ENCODE data around the gene TSC22D2. TPM values are rescaled to one million over a fixed set of nuclear protein-coding genes. Genes with fewer than 3 reads are reported as not detected.

Gene TSC22D2
- total and polyA plus RNA-seq, 8 donors, result 5.9 to 12.2 (median 7.8) TPM

DNA sequence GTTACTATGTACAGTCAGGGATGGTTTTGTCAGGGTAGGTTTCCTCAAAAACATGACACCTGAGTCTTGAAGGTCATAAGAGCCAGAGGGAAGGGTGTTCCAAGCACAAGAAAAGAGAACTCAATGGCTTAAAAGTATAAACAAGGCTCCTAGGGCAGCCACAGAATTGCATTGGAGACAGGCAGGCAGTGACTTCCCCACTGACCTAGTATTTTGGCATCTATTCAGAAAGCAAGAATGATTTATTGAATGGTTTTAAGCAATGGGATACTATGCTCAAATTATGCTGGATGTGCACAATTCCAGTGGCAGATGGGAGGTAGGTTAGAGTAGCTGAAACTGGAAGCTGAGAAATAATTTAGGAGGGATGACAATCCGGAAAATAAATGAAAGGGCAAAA lies 54.0 kb downstream of the TSC22D2 start:
- H3K9me3 ChIP-seq, result no peaks in the 10 kb centered on the region
- H3K4me1 ChIP-seq, result peaks cover 0 to 8% (median 5%) of the 10 kb centered on the region in 3 donors
- no peaks in the 10 kb centered on the region for H3K27me3 ChIP-seq
- TF ChIP-seq, protein P1, sequence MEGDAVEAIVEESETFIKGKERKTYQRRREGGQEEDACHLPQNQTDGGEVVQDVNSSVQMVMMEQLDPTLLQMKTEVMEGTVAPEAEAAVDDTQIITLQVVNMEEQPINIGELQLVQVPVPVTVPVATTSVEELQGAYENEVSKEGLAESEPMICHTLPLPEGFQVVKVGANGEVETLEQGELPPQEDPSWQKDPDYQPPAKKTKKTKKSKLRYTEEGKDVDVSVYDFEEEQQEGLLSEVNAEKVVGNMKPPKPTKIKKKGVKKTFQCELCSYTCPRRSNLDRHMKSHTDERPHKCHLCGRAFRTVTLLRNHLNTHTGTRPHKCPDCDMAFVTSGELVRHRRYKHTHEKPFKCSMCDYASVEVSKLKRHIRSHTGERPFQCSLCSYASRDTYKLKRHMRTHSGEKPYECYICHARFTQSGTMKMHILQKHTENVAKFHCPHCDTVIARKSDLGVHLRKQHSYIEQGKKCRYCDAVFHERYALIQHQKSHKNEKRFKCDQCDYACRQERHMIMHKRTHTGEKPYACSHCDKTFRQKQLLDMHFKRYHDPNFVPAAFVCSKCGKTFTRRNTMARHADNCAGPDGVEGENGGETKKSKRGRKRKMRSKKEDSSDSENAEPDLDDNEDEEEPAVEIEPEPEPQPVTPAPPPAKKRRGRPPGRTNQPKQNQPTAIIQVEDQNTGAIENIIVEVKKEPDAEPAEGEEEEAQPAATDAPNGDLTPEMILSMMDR (IDR thresholded peaks at IDR 0.05), result no peak
- H3K36me3 ChIP-seq, result peaks cover 0 to 7% (median 6%) of the 10 kb centered on the region in 3 donors
- FAIRE-seq (no peak), ATAC-seq (peak in 2 of 4 donors; percentile 16 to 20), DNase-seq (no peak)
- intact Hi-C loops (cut with DNase I), result no loop called here
- WGBS, 2 donors, result 96 to 100% methylated on average over 1 of the region's 1 CpG
- H3K27ac ChIP-seq, result peak overlapping the region in 1 of 4 donors; percentile 42
- H3K4me3 ChIP-seq, result no peak overlapping the region

DNA sequence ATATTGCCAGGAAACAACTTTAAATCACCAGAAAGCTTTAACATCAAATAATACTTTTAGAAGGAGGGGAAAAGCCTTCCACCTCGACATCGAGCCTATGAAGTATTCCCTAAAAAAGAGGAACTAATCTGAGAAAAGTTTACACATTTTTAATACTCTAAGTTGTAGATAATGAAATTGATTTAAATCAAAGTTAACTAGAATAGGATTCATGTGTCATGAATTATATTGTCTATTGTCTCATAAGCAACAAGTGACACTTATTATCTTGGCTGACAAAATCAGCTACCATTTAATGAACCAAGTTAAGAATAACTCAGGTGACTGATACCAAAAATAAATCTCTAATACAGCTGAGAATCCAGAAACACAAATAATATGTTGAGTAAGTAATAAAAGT lies 56.6 kb downstream of the TSC22D2 start:
- WGBS, 2 donors, result 94 to 96% methylated on average over 2 of the region's 2 CpGs
- H3K27me3 ChIP-seq, result no peaks in the 10 kb centered on the region
- peaks cover 5 to 8% (median 5%) of the 10 kb centered on the region in 3 donors for H3K4me1 ChIP-seq
- H3K27ac ChIP-seq, result no peak overlapping the region
- intact Hi-C loops (cut with DNase I), result no loop called here
- DNase-seq, result no peak
- ATAC-seq, result no peak
- no peaks in the 10 kb centered on the region for H3K9me3 ChIP-seq
- no peaks in the 10 kb centered on the region for H3K36me3 ChIP-seq
- TF ChIP-seq, protein P1 (IDR thresholded peaks at IDR 0.05), result no peak
- H3K4me3 ChIP-seq, result no peak overlapping the region
- FAIRE-seq, result no peak

DNA sequence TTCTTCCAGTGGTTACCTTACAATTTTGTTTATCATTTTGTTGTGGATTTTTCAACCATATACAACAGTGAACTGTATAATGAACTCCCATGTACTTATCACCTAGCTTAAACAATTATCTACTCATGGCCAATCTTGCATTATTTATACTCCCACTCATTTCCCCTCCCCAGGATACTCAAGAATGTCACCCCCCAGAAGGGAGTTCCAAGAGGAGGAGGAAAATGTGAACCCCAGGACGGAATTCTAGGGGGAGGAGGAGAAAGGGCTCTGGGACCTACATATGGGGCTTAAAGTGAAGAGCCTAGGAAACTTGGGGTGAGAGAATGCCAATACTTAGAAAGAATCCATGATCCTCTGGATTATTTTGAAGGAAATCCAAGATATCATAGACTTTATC lies 59.3 kb downstream of the TSC22D2 start:
- Histone ChIP-seq H3K9me3 (no peaks in the 10 kb centered on the region), H3K4me3 (no peak overlapping the region), H3K27me3 (no peaks in the 10 kb centered on the region), H3K36me3 (no peaks in the 10 kb centered on the region), H3K4me1 (peaks cover 0 to 12% (median 5%) of the 10 kb centered on the region in 3 donors), H3K27ac (no peak overlapping the region)
- intact Hi-C loops (cut with DNase I), result no loop called here
- TF ChIP-seq, protein P1 (IDR thresholded peaks at IDR 0.05), result no peak
- 89% methylated on average over 1 of the region's 1 CpG for WGBS, 2 donors
- DNase-seq (no peak), FAIRE-seq (no peak), ATAC-seq (no peak)

DNA sequence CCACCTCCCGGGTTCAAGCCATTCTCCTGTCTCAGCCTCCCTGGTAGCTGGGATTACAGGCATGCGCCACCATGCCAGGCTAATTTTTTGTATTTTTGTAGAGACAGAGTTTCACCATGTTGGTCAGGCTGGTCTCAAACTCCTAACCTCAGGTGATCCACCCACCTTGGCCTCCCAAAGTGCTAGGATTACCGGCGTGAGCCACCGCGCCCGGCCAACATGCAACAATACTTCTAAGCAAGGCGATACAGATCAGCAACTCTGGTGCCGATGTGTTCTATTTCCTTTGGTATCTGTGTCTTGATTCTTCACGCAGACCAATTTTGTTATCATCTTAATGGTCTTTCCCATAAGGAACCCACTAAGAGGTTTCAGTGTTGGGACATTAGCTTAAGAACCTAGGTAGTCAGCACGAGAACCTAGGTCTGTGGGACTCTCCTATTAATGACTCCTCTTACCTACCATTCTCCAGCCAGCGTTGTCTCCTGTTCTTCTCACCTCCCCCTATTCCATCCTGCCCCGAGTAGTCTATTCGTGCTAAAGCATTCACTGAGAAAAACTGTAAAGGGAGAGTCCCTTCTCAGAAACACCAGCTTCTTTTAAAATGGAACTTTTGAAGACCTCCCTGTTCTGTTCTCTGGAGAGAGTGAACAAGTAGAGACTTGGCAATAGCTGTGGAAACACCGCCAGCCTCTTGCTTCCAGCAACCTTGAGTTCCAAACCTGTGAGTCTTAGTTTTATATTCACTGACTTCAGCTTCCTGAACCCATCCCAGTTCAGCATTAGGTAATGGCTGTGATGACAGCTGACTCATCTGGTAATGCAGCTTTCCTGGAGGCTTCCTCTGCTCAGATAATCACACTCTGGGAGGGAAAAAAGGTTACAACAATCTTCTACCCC lies 61.2 kb downstream of the TSC22D2 start:
- H3K27ac ChIP-seq, result peak overlapping the region in 2 of 4 donors; percentile 31 to 47
- ATAC-seq (peak; percentile 83 to 93 (median 88)), FAIRE-seq (no peak), DNase-seq (peak in 4 of 6 donors; percentile 28 to 55 (median 34))
- H3K27me3 ChIP-seq, result no peaks in the 10 kb centered on the region
- intact Hi-C loops (cut with DNase I), result no loop called here
- TF ChIP-seq, protein P1 (IDR thresholded peaks at IDR 0.05), result no peak
- no peaks in the 10 kb centered on the region for H3K9me3 ChIP-seq
- WGBS, 2 donors, result 80 to 84% methylated on average over 15 of the region's 15 CpGs
- no peaks in the 10 kb centered on the region for H3K36me3 ChIP-seq
- H3K4me1 ChIP-seq, result peaks cover 0 to 12% (median 7%) of the 10 kb centered on the region in 3 donors
- no peak overlapping the region for H3K4me3 ChIP-seq
